Trophoblast cell (in vitro differentiated cells and primary cell): ENCODE data around the gene PLSCR4.

ENCODE experiments used
- DNase-seq, 2 donors: peaks; one replicate each; pipeline ENCODE4 v3.0.0-alpha.2; 2016
- H2AFZ ChIP-seq: 2 replicates; pipeline ENCODE4 v1.6.1; 2013; ENCODE audit warnings: low read length, moderate library complexity, mild to moderate bottlenecking; ENCODE audit not compliant: insufficient read depth, poor library complexity
- H2AK5ac ChIP-seq: 2 replicates; pipeline ENCODE4 v1.6.1; 2013; ENCODE audit warnings: mild to moderate bottlenecking, low read length
- H2BK120ac ChIP-seq: 2 replicates; pipeline ENCODE4 v1.6.1; 2013; ENCODE audit warnings: low read length, mild to moderate bottlenecking, moderate library complexity; ENCODE audit not compliant: insufficient read depth, poor library complexity
- H2BK12ac ChIP-seq: 2 replicates; pipeline ENCODE4 v1.6.1; 2013; ENCODE audit warnings: mild to moderate bottlenecking, low read length, moderate library complexity
- H2BK5ac ChIP-seq: 2 replicates; pipeline ENCODE4 v1.6.1; 2013; ENCODE audit warnings: low read length, low read depth, moderate library complexity, mild to moderate bottlenecking; ENCODE audit not compliant: poor library complexity
- H3K14ac ChIP-seq: 2 replicates; pipeline ENCODE4 v1.6.1; 2013; ENCODE audit warnings: mild to moderate bottlenecking, low read length
- H3K18ac ChIP-seq: 2 replicates; pipeline ENCODE4 v1.6.1; 2013; ENCODE audit warnings: mild to moderate bottlenecking, low read length
- H3K23ac ChIP-seq: 2 replicates; pipeline ENCODE4 v1.6.1; 2013; ENCODE audit warnings: low read length
- H3K27ac ChIP-seq: 2 replicates; pipeline ENCODE4 v1.5.1; 2013; ENCODE audit warnings: low read depth, mild to moderate bottlenecking, inconsistent platforms, low read length, moderate library complexity
- H3K27me3 ChIP-seq: 2 replicates; pipeline ENCODE4 v1.6.1; 2013; ENCODE audit warnings: inconsistent platforms, mild to moderate bottlenecking, low read length, moderate library complexity; ENCODE audit not compliant: insufficient read depth
- H3K36me3 ChIP-seq, 2 experiments: 1 replicate in 1 of 2; 2 replicates in 1 of 2; pipeline ENCODE4 v1.6.1; 2013; ENCODE audit warnings: low read length in 2 of 2, mild to moderate bottlenecking in 2 of 2, moderate library complexity in 1 of 2; ENCODE audit not compliant: insufficient read depth in 2 of 2, control insufficient read depth in 1 of 2
- H3K4ac ChIP-seq: 2 replicates; pipeline ENCODE4 v1.6.1; 2013; ENCODE audit warnings: low read depth, mild to moderate bottlenecking, low read length, moderate library complexity
- H3K4me1 ChIP-seq, 2 experiments: 1 replicate in 1 of 2; 2 replicates in 1 of 2; pipeline ENCODE4 v1.6.1; 2013; ENCODE audit warnings: low read length in 2 of 2, mild to moderate bottlenecking in 2 of 2, moderate library complexity in 1 of 2; ENCODE audit not compliant: insufficient read depth in 2 of 2, control insufficient read depth in 1 of 2
- H3K4me2 ChIP-seq: 2 replicates; pipeline ENCODE4 v1.6.1; 2013; ENCODE audit warnings: inconsistent platforms, mild to moderate bottlenecking, low read length, moderate library complexity
- H3K4me3 ChIP-seq: 2 replicates; pipeline ENCODE4 v1.5.1; 2013; ENCODE audit warnings: mild to moderate bottlenecking, low read depth, low read length, inconsistent platforms
- H3K79me1 ChIP-seq: one replicate; pipeline ENCODE4 v1.6.1; 2013; ENCODE audit warnings: low read length
- H3K79me2 ChIP-seq: 2 replicates; pipeline ENCODE4 v1.6.1; 2013; ENCODE audit warnings: low read length, mild to moderate bottlenecking; ENCODE audit not compliant: control insufficient read depth, insufficient read depth, poor library complexity
- H3K9ac ChIP-seq: 2 replicates; pipeline ENCODE4 v1.6.1; 2013; ENCODE audit warnings: mild to moderate bottlenecking, low read length
- H3K9me3 ChIP-seq: 2 replicates; pipeline ENCODE4 v1.6.1; 2013; ENCODE audit warnings: low read depth, mild to moderate bottlenecking, control low read depth, inconsistent platforms, low read length; ENCODE audit not compliant: insufficient read depth
- H4K12ac ChIP-seq: 2 replicates; pipeline ENCODE4 v1.6.1; 2013; ENCODE audit warnings: low read depth, mild to moderate bottlenecking, low read length, moderate library complexity
- H4K8ac ChIP-seq: 2 replicates; pipeline ENCODE4 v1.6.1; 2013; ENCODE audit warnings: low read depth, mild to moderate bottlenecking, low read length, moderate library complexity
- H4K91ac ChIP-seq: one replicate; pipeline ENCODE4 v1.6.1; 2013; ENCODE audit warnings: low read depth, mild to moderate bottlenecking, low read length, moderate library complexity
- WGBS: extraction: QIAGEN DNeasy Blood & Tissue Kit; methylation state at CpG from one replicate; pipeline ENCODE4 v1.1.7; 2013; ENCODE audit warnings: missing lambda C conversion rate; ENCODE audit not compliant: insufficient read length, insufficient coverage; ENCODE audit errors: extremely low coverage; 5-methylcytosine and 5-hydroxymethylcytosine counted together

The PLSCR4 gene

GRCh38 chr3:146161663-146162002 is 89.3 kb downstream of the PLSCR4 start:
- Histone ChIP-seq H4K8ac (peak overlapping the region; percentile 90), H3K4me3 (peak overlapping the region; percentile 84), H3K23ac (no peak overlapping the region), H2AK5ac (no peak overlapping the region), H2BK5ac (peak overlapping the region; percentile 90), H3K4me1 (peaks cover 6 to 11% of the 10 kb centered on the region in 2 experiments), H3K9ac (peak overlapping the region; percentile 30), H4K12ac (peak overlapping the region; percentile 80), H3K4ac (peak overlapping the region; percentile 44), H3K27ac (peak overlapping the region; percentile 91), H3K79me2 (peaks cover 10% of the 10 kb centered on the region), H3K18ac (peak overlapping the region; percentile 92), H2BK12ac (peak overlapping the region; percentile 37), H3K79me1 (peaks cover 16% of the 10 kb centered on the region), H2BK120ac (peak overlapping the region; percentile 56), H4K91ac (peak overlapping the region; percentile 86), H3K36me3 (no peaks in the 10 kb centered on the region), H2AFZ (peak overlapping the region; percentile 77), H3K14ac (peak overlapping the region; percentile 81), H3K27me3 (no peaks in the 10 kb centered on the region), H3K9me3 (no peaks in the 10 kb centered on the region), H3K4me2 (peak overlapping the region; percentile 83)
- WGBS: no CpG with 5 or more reads among the region's 15 CpGs
- DNase-seq: peak; percentile 29 to 50

GRCh38 chr3:146160964-146161662 is 89.8 kb downstream of the PLSCR4 start, which contains the start of gene PLOD2:
Gene PLOD2 (minus strand): TSS chr3:146161184. CDS start chr3:146160989, 195 bp downstream.
- H3K4me1 ChIP-seq: peaks cover 8 to 15% of the 10 kb centered on the region in 2 experiments
- H3K18ac ChIP-seq: peak within 1 kb of the TSS; percentile 92
- H2BK120ac ChIP-seq: peak within 1 kb of the TSS; percentile 80
- H3K79me1 ChIP-seq: peaks cover 18% of the 10 kb centered on the region
- peak; percentile 93 to 95 for DNase-seq
- peak within 1 kb of the TSS; percentile 90 for H4K8ac ChIP-seq
- peak within 1 kb of the TSS; percentile 7 for H2AK5ac ChIP-seq
- WGBS: no CpG with 5 or more reads among the region's 74 CpGs
- peaks cover 12% of the 10 kb centered on the region for H3K79me2 ChIP-seq
- peak within 1 kb of the TSS; percentile 78 for H3K9ac ChIP-seq
- H2BK5ac ChIP-seq: peak within 1 kb of the TSS; percentile 90
- peak within 1 kb of the TSS; percentile 83 for H3K4me2 ChIP-seq
- no peaks in the 10 kb centered on the region for H3K27me3 ChIP-seq
- H3K9me3 ChIP-seq: no peaks in the 10 kb centered on the region
- H3K4me3 ChIP-seq: peak within 1 kb of the TSS; percentile 84
- H2BK12ac ChIP-seq: peak within 1 kb of the TSS; percentile 68
- peak within 1 kb of the TSS; percentile 81 for H3K4ac ChIP-seq
- peak within 1 kb of the TSS; percentile 80 for H4K12ac ChIP-seq
- no peaks in the 10 kb centered on the region for H3K36me3 ChIP-seq
- peak within 1 kb of the TSS; percentile 91 for H3K27ac ChIP-seq
- H4K91ac ChIP-seq: peak within 1 kb of the TSS; percentile 86
- peak within 1 kb of the TSS; percentile 89 for H2AFZ ChIP-seq
- H3K14ac ChIP-seq: peak within 1 kb of the TSS; percentile 95
- H3K23ac ChIP-seq: no peak within 1 kb of the TSS

- H3K4me2 ChIP-seq: peak overlapping the region; percentile 83
- peak overlapping the region; percentile 90 for H4K8ac ChIP-seq
- H4K12ac ChIP-seq: peak overlapping the region; percentile 80
- H2BK5ac ChIP-seq: peak overlapping the region; percentile 90
- peak overlapping the region; percentile 95 for H3K14ac ChIP-seq
- no peaks in the 10 kb centered on the region for H3K9me3 ChIP-seq
- H2AK5ac ChIP-seq: peak overlapping the region; percentile 7
- DNase-seq: peak; percentile 48 to 61
- peak overlapping the region; percentile 84 for H3K4me3 ChIP-seq
- H3K27me3 ChIP-seq: no peaks in the 10 kb centered on the region
- H3K4ac ChIP-seq: peak overlapping the region; percentile 81
- peaks cover 12% of the 10 kb centered on the region for H3K79me2 ChIP-seq
- peak overlapping the region; percentile 80 for H2BK120ac ChIP-seq
- WGBS: no CpG with 5 or more reads among the region's 35 CpGs
- H3K27ac ChIP-seq: peak overlapping the region; percentile 91
- peak overlapping the region; percentile 68 for H2BK12ac ChIP-seq
- H3K18ac ChIP-seq: peak overlapping the region; percentile 92
- peak overlapping the region; percentile 78 for H3K9ac ChIP-seq
- peak overlapping the region; percentile 89 for H2AFZ ChIP-seq
- H3K79me1 ChIP-seq: peaks cover 19% of the 10 kb centered on the region
- H3K4me1 ChIP-seq: peaks cover 8 to 16% of the 10 kb centered on the region in 2 experiments
- peak overlapping the region; percentile 86 for H4K91ac ChIP-seq
- H3K23ac ChIP-seq: no peak overlapping the region
- H3K36me3 ChIP-seq: no peaks in the 10 kb centered on the region
These were observed 90.5 kb downstream of the PLSCR4 start for GRCh38 chr3:146160321-146160963.

GRCh38 chr3:146159616-146160320 is 91.1 kb downstream of the PLSCR4 start:
- H2BK12ac ChIP-seq: no peak overlapping the region

More at GRCh38 chr3:146159616-146160320, 91.1 kb downstream of the PLSCR4 start:
- Histone ChIP-seq H2BK120ac (no peak overlapping the region), H3K18ac (no peak overlapping the region), H4K91ac (no peak overlapping the region), H3K4me3 (peak overlapping the region; percentile 84), H3K27ac (peak overlapping the region; percentile 91), H2AK5ac (no peak overlapping the region), H2BK5ac (no peak overlapping the region), H2AFZ (no peak overlapping the region), H3K23ac (no peak overlapping the region), H3K79me1 (peaks cover 19% of the 10 kb centered on the region), H3K27me3 (no peaks in the 10 kb centered on the region), H3K4ac (no peak overlapping the region), H3K9me3 (no peaks in the 10 kb centered on the region), H3K4me1 (peaks cover 6 to 11% of the 10 kb centered on the region in 2 experiments), H3K36me3 (no peaks in the 10 kb centered on the region), H3K14ac (no peak overlapping the region), H3K9ac (peak overlapping the region; percentile 63), H4K12ac (no peak overlapping the region), H3K79me2 (peaks cover 12% of the 10 kb centered on the region), H3K4me2 (peak overlapping the region; percentile 83), H4K8ac (no peak overlapping the region)
- WGBS: no CpG with 5 or more reads among the region's 7 CpGs
- no peak for DNase-seq
